Frontal cortex (tissue), 4 donors: Measurements from ENCODE around the gene ERG28. TPM values are rescaled to one million over a fixed set of nuclear protein-coding genes. Genes with fewer than 3 reads are reported as not detected.

Experiments used
- DNase-seq, 2 donors: peaks; one replicate each; pipeline ENCODE4 v3.0.0; 2012; ENCODE audit warnings: low spot score in 2 of 2
- FAIRE-seq: peaks from 2 replicates; lab custom pipeline; 2012; peaks lifted over from hg19 to GRCh38; lab: Jason Lieb, UNC
- total RNA-seq: library from RNA; depleted of rRNA; stranded (reverse); fragments of >200 nt; gene quantifications from one replicate; pipeline ENCODE4 v1.2.3, GENCODE V29; 2014
- donor health status: control.
- donor health status: control.
- donor health status: control.

Gene ERG28
- total RNA-seq, 1 donor from 2014 or later: 7.7 TPM

DNA sequence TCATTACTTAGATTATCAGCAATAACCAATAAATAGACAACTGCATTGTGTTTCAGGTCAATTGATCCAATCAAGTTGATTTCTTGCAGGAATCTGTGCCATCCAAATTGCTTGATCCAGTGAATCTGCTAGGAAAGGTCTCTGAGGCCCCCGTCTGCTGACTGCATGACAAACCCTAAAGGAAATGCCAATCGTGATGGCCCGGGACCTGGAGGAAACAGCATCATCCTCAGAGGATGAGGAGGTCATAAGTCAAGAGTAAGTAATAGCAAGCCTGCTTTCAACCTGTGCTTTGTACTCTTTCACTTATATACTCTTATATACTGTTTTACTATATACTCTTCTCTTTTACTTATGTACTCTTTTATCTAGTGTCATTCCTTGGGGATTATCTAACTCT lies 2.3 kb upstream of the ERG28 start:
- DNase-seq (no peak), FAIRE-seq (no peak)

DNA sequence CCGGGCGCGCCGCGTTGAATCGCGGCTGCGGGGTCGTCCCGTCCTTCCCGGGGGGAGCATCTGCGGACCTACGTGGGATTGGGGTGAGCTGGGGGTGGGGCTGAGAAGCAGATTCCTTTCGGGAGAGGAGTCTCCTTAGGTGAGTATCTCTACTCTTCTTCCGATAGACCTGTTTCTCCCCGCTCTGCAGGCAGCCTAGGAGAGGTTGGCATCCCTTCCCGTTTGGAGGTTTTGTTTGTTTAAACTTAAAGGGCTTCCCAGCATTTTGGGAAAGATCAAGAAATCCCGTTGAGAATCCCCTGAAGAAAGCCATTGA lies 781 bp upstream of the ERG28 start:
- FAIRE-seq (no peak), DNase-seq (no peak)

DNA sequence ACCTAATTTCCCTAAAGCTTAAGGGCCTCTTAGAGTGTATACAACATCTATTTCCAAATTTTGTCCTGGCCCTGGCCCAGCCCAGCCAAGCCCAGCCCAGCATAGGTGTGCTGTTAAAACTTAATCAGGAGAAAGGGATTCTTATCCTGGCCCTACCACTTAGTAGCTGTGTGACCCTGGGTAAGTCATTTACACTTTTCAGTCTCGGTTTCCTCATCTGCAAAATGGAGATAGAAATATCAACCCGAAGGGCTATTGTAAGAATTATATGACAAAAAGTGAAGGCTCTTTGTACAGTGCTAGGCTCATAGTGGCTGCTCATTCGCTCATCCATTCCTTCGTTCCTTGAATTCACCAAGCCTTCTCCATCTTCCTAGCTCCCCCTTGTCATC lies 442 bp downstream of the ERG28 start:
- FAIRE-seq (no peak), DNase-seq (no peak)

DNA sequence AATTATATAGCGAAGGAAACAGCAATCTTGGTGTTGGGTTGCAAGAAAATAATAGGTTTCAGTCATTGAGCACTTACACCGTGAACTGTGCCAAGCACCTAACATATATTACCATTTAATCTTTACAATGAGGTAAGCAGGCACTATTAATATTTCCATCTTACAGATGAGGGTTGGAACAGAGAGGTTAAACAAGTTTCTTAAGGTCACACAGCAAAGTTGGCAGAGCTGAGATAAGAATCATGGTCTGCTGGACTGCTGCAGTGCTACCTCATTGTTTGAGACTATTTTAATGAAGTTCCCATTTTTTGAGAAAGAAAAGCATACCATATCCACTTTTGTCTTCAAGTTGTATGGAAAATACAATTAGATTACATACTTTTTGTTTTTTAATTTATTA lies 1.7 kb downstream of the ERG28 start:
- DNase-seq (no peak), FAIRE-seq (no peak)

DNA sequence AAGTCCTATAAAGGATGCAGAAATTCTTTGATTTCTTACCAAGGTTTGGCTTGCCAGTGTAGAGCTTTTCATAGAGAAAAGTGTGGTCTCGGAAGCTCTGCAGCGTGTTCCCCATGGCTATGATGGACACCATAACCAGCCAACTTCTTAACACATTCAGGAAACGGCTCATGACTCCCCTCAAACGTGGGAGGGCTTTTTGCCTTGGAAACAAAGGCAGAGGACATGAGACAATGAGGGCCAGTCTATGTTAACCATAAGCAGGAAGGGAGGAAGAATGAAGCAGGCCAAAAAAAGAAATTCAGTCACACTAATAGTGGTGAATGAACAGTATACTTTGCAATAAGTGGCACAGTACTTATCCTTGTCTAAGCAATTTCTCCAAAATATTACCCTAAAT lies 3.3 kb downstream of the ERG28 start:
- no peak for FAIRE-seq
- DNase-seq: no peak

DNA sequence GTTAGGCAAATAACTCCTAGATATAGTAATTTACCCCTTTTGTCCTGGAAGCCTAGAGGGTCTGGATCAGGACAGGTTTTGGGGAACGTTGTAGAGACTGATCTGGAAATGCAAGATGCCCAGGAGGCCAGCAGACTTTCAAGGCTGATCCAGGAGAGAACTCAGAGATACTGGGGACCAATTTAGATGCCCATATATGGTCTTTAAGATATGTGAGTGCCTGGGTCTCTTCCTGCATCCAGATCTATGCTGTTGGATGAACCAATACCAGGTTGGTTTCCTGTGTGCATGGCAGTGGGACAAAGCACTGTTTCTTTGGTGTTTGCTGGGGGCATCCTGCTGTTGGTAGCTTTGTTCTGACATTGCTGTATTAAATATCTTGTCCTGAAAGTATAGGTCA lies 5.4 kb downstream of the ERG28 start:
- FAIRE-seq (no peak), DNase-seq (no peak)

DNA sequence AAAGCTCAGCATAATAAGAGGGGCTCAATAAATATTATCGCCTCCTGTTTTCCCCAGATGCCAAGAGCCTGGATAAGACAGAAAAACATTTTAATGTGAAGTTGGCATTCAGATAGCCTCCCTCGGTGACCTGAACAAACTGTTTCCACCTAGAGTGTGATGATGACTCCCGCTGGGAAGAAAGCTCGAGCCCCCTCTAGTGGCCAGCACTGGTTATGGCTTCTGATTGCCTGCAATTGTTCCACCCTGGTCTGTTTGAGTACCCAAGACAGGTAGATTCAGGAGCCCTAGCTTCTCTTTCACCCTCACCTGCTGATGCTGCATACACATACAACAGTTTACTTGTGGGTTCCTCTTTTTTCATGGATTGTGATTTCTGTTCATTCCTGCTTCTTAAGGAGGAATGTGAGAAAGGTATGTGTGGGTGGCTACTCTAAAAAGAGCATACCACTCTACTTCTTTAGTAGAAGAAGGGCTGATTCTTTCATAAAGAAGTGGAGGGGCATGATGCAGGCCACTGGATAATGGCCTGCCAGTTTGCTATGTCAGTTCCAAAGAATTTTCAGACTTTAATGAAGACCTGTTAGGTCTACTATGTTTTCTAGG lies 6.4 kb downstream of the ERG28 start:
- FAIRE-seq (no peak), DNase-seq (peak; percentile 35 to 72)

DNA sequence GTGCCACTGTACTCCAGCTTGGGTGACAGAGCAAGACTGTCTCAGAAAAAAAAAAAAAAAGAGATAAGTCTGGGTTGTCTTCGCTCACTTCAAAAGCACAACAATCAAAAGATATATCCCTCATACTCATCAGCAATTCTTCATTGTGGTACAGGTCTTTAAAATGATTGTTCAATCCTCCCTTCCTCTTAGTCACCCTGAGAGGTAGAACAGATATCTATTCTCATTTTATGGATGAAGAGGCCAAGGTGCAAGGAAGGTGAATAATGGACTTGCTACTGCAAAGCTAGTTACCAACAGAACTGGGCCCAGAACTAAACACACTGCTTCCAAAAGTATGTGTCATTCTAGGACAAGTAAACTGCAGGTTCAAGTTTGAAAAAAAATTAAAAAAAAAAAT lies 7.1 kb downstream of the ERG28 start:
- DNase-seq (no peak), FAIRE-seq (no peak)

DNA sequence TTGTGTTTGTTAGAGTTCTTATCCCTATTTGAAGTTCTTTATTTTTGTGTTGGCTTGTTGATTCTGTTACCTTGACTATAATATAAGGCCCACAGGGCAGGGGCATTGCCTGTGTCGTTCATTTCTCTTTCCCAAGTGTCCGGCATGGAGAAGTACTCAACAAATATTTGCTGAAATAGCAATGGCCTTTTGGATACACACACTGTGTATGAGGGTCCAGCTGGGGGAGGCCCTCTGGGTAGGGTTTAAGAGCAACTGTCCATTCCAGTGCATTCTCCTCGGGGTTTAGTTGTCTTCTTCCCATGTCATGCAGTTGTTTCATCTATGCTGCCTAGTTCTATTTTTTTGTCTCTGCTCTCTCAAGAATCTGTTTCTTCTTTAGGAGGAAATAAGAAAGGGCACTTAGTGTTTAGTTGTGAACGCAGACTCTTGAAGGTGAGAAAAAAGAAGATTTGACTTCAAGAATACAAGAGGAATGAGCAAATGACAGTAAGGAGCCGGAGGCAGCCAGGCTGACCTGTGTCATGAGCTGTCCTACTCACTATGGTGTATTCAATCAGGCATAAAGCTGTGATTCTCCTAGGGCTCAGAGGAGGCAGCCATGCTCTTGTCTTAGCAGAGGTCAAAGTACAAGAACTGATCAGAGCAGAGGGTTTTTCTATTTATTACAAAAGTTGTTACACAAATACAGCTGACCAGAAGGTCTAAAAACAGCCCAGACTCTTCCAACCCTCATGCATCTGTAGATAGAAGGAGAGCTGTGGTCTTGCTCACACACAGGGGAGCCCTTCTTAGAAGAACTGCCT lies 10.2 kb downstream of the ERG28 start:
- DNase-seq: no peak
- no peak for FAIRE-seq

DNA sequence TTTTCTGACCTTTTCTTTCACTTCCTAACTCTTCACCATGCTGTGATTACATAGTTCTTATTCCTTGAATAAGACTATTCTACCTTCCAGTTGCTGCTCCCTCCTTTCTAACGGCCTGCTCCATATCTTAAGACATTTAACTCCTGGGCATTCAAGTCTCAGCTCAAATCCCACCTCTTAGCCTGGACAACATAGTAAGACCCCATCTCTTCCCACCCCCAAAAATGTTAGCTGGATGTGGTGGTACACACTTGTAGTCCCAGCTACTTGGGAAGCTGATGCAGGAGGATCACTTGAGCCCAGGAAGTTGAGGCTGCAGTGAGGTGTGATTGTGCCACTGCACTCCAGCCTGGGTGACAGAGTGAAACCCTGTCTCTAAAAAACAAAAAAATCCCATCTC lies 10.9 kb downstream of the ERG28 start:
- DNase-seq (no peak), FAIRE-seq (no peak)

DNA sequence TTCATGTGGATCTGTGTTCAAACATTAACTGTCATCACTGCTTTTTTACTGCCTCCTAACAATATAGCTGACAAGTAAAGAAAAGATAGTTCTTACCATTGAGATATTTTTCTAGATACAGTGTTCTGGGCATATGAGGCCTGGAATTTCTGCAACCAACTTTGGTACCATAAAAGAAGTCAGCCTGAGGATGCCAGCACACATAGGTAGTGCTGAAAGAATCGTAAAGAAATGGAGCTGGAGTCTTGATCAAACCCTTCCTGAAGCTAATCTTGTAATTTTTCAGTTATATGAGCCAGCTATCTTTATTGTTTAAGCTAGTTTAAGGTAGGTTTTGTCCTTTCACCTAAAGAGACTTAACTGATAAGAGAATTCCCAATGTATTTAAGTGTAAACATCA lies 11.3 kb downstream of the ERG28 start:
- FAIRE-seq: no peak
- no peak for DNase-seq

DNA sequence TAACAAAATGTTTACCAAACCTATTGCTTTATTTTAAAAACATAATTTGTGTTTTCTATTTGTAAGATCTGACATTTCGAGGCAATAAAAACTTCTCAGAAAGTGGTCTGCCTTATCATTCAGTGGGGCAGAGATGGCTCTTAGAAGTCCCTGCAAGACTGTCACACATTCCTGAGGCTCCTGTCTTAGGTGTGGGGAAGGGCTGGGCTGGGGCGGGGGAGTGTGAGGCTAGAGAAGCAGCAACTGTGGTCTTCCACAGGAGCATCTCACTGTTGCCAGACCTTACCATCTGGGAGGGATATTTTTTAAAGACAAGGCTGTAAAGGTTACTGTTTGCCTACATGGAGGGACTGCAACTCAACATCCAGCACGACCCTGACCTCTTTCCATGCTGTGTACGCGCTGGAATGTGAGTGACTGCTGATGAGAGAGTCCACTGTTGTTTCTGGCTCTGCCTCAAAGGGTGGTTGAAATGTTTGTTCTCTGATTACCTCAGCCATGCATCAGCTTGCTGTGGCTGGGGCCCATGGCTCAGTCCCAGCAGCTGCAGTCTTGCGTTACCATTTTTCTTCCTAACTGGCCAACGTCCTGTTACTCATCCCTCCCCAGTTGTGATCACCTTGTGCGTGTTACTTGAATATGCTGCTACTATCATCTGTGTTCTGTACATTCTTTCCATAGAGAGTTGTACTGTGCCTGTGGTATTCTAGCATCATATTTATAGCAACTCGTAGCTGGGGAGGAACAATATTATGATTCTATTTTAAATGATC lies 12.4 kb downstream of the ERG28 start:
- peak in 1 of 2 donors; percentile 27 for DNase-seq
- no peak for FAIRE-seq

DNA sequence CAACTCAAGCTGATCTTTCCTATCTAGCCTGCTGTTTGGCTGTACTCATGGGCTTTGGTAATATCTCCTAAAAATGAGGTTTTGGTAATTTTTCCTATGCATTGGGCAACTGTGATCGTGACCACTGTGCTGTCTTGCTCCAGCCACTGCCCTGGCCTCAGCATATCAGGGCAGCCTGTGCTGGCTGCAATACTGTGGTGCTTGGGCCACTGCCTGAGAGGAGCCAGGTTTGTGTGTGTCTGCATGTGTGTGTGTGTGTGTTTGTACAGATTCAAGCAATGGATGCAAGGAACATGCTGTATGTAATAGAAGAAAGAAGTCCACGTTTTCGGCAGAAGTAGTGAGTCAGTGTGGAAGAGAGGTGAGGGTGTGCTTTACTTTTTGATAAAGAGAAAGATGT lies 13.0 kb downstream of the ERG28 start:
- DNase-seq (no peak), FAIRE-seq (no peak)

DNA sequence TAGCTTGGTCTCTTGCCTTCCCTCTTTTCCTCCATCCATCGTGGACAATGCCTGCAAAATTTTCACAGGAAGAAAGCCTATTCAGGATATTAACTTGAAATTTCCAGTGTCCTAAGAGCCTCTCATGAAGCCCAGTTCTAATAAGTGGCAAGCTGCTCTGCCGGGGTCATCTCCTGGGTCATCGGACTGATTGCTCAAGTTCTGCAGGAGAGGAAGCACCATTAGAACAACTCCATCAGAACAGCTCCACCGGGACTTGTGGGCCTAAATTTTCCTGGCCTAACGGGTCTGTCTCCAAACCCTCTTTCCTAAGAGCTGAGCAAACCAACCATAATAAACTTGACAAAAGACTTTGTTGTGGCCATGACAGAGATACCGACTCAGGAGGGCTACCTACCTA lies 13.9 kb downstream of the ERG28 start:
- DNase-seq: no peak
- FAIRE-seq: no peak

DNA sequence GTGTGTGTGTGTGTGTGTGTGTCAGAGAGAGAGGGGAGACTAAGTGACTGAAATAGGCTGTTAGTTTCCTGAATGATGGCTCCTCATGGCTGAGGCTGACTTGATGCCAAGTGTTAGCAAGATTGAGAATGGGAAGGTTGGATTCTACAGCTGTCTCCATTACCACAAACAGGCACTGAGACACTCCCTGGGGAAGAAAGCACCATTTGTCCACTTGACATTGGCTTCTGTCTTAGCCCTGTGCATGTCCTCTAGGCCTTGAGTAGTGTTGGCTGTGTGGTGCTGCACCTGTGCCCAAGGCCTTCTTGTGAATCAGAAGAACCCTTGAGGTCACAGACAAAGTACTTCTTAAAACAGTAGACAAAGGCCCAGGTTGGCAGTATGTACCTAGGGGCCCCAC lies 15.6 kb downstream of the ERG28 start:
- FAIRE-seq: no peak

DNA sequence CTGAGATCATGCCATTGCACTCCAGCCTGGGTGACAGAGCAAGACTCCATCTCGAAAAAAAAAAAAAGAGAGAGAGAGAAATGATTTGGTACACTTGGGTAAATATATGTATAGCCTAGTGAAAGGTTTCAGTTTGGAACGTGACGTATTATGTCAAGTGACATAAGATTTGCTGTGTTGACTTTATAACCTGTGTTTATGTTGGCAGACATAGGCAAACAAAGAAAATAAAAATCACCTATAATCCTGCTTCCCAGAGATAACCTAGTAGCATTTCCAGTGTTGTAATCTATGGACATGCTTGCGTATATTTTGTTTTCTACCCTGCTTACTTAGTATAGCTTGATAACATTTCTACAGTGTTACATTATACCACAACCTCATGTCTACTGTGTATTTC lies 16.7 kb downstream of the ERG28 start:
- FAIRE-seq: no peak
- DNase-seq: no peak

More for the DNA sequence above, 15.6 kb downstream of the ERG28 start:
- no peak for DNase-seq

DNA sequence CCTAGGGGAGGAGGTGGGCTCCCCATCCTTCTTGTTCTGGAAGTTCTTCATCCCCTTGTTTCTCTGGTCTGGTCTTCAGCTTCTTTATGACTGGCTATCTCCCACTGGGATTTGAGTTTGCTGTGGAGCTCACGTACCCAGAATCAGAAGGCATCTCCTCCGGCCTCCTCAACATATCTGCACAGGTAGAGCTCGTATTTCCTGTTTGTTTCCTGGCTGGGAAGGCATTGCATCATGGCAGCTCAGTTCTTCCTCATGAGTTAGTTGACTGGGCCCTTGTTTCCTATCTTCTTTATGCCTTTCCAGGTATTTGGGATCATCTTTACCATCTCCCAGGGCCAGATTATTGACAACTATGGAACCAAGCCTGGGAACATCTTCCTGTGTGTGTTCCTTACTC lies 19.8 kb downstream of the ERG28 start:
- FAIRE-seq (no peak), DNase-seq (no peak)

DNA sequence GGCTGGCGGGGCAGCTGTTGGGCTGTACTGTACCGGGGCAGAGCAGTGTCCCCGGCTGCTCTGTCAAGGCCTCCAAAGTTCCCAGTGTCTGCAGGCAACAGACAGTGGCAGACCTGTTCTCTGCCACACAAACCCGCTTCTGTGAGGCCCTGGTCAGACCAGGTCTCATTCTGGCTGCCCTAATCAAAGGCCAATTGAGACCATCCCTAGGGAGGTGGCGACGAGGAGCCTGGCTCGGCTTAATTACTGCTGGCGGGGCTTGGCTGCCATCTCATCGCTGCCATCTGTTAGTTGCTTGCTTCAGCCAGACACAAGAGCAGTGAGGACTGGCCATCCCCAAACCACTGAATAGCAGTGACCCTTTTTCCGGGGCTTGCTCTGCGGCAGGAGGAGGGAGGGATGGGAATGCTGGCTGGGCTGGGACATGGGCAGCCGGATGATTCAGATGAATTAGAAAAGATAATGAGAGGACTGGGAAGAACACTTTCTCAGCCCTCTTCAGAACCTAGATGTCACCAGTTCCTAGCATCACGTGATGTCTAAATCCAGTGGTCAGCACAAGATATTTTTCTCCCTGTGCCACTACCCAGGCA lies 24.5 kb downstream of the ERG28 start:
- no peak for FAIRE-seq
- DNase-seq: no peak

DNA sequence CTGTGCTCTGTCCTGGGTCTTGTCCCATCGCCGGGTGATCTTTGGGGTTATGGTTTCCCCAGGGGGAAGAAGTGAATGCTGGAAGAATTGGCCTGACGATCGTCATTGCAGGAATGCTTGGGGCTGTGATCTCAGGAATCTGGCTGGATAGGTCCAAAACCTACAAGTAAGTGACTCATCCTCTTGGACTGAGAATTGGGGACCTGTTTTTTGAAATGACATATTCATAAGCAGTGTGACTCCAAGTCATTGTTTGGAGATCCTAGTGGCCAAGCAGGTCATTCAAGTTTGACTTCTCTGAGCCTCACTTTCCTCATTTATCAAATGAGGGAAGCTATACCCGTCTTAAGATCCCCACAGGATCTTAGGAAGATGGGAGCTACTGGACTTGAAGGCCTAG lies 25.8 kb downstream of the ERG28 start:
- DNase-seq (no peak), FAIRE-seq (no peak)

DNA sequence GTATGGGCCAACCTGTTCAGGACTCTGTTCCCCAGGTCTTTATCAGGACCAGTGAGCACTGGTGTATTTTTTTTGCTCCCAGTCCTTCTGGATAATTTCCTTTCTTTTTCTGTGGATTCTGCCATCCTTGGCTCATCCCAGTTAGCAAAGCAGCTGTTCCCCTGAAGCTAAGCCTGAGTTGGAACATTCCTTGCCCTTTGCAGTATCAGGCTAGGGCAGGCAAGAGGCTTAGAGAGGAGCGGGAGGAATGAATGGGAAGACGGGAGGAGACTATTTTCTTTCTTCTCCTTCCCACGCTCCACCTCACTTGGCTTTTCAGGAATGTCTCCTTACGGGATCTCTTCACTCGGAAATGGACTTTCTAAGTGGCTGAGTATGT lies 29.2 kb downstream of the ERG28 start:
- no peak for DNase-seq
- no peak for FAIRE-seq
